HG03342 (cell line): ENCODE data around the gene SHISA8.

Source experiments
- ATAC-seq: cut with Tn5 transposase; IDR thresholded peaks from one replicate; pipeline ENCODE4 v1.9.1; 2021; ENCODE audit warnings: mild to moderate bottlenecking, moderate library complexity; ENCODE audit not compliant: unreplicated experiment

SHISA8 gene

DNA sequence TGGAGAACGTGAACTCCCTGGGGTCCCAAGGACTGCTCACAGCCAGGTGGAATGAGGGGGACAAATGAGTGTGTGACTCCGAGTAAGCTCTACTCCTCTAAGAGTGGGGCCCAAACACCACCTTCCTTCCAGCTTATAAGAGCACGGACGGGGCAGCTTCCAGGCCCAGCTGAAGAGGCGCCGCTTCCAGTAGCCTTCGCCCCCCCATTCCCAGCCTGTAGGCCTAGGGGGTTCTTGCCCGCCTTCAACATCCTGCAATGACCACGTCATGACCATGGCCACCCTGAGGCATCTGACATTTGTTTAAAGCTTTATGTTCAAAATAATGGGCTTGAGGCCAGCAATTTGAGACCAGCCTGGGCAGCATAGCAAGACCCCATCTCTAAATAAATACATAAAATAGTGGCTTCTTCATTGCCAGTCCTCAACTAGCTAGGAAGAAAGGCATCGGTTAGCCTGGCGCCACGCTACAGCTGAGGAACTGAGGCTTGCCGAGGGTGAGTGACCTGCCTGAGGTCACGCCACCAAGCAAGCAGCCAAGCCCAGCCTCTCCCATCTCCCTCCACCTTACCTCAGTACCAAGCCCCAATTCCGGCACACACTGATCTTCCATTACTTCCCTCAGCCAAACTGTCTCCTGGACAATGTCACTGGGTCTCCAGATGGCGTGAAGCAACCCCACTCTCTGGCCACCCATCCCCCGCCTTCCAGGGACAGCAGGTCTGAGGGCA is 19.6 kb upstream of the SHISA8 start:
- ATAC-seq = no peak

DNA sequence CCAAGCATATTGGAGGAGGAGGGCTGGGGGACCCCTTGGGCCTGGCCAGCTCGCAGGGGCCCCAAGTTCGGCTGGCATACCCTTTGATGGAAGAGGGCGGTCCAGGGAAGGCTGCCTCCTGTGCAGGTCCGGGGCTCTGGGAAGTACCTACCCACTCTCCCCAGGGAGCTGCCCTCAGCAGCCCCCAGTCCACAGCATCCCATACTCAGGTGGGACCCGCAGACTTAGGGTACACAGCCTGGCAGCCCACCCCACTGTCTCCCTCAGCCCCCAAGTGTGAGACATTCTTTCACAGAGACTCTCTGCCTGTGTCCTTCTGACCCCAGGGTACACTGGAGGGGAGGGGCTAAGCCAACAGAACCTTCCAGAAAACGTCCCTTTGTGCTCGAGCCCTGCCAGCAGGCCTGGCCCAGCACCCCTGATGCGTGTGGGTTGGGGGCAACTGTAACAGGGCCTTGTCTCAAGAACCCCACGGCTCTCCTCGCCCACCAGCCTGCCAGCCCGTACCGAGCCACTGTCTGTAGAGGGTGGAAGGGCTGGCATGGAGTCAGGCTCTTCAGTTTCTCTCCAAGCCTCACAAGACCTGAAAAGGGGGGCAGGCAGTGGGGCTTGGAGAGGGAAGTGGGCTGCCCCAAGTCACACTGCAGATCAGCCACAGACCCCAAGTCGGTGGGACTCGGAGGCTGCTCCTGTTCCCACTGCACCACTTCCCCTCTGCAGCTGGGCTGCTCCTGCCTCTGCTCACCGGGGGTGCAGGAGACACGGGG is 18.7 kb upstream of the SHISA8 start:
- no peak for ATAC-seq

DNA sequence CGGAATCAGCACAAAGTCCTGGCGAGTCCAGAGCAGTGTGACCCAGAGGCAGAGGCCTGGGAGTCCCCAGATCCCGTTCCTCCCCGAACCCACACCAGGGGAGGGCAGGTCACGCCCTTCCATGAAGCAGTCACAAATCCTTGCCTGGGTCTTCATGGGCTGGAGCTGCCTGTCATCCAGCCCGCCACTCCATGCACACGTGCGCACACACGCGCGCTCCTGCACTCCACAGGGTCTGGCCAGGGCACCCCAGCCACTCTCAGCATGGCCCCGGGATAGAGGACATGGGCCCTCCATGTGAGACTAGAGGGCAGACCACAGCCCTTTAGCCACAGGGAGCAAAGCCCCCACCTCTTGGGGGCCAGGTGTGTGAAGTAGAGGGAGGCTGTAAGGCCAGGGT is 17.5 kb upstream of the SHISA8 start:
- ATAC-seq = no peak

DNA sequence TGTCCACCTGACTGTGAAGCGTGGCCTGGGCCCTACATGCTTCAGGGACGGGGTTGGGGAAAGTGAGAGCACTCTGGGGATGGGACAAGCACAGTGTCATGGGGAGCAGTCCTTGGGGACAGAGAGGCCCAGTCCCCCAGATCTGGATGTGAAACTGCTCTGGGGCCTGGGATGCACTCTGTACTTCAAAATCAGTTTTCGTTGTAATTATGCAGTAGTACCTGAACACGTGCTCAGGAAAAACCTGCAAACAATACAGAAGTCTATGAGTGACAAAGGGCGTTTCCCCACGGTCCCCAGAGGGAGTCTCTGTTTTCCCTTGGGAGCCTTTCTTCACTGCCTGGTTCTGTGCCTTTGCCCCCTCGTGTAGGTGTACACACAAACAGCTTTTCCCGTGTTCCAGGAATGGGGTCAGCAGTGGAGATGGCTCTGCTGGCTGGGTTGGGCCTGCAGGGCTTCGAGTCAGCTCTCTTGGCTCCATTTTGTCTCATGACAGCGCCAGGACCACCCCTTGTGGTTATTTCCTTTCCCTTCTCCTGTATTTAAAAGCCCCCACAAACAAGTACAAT is 16.9 kb upstream of the SHISA8 start:
- ATAC-seq = no peak

DNA sequence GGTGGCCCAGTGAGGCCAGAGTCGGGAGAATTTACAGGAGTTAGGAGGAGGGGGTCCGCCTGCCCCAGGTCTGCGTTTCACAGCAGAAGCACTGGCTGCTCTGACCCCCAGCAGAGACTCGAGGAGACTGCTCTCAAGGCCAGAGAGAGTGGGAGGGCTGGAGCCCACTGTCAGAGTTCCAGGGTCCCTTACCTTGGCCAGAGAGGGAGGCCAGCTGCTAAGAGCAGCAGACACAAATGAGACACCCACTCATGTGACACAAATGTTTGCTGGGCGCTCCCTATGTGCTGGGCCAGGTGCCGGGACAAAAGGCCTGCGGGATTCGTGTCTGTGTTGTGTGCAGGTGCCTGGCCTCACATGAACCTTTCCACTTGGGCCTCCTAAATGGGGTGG is 14.5 kb upstream of the SHISA8 start:
- no peak for ATAC-seq

DNA sequence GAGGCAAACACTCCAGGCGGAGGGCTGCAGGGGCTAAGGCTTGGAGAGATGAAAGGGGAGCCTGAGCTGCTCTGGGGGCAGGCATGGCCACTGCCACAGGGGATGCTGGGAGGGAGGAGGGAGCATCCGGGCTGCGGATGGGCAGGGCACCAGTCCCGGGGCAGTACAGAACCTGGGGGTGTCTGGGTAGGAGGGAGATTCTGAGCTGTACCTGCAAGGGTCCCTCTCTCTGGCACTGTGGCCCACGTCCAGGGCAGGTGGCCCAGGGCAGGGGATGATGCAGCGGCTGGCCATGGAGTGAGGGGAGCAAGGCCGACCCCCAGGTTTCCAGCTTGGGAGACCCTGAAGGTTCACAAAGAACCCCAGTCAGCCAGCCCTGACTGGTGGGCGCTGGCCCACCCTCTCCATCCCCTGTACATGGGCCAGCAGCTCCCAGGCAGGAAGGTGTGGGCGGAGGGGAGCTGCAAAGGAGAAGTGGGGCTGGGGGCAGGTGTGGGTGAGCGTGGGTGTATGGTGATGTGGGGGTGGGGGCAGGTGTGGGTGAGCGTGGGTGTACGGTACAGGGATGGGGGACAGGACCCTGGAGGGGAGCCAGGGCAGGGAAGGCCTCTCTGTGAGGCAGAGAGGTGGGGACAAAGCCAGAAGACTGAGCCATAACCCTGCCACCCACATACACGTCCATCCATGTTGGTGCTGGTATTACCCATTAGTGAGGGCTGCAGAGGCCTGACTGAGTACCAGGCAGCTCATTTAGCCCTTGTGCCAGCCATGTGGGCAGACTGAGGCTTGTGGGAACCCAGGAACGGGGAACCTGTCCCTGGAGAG is 13.9 kb upstream of the SHISA8 start:
- ATAC-seq = no peak

DNA sequence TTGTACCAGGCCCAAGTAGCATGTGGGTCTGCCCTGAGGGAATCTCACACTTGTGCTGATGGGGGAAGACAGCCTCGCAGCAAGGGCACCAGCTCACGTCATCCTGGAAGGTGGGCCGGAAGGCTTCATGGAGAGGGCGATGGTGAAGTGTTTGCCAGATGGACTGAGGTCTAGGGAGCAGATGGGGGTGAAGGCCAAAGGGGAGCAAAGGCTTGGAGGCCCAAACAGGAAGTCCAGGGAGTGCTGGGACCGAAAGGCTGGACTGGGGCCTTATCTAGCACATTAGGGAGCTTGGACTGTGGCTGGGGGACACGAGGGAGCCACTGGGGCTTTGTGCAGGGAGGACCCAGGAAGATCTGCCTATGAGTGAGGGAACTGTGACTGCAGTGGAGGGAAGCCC is 12.9 kb upstream of the SHISA8 start:
- ATAC-seq = no peak

DNA sequence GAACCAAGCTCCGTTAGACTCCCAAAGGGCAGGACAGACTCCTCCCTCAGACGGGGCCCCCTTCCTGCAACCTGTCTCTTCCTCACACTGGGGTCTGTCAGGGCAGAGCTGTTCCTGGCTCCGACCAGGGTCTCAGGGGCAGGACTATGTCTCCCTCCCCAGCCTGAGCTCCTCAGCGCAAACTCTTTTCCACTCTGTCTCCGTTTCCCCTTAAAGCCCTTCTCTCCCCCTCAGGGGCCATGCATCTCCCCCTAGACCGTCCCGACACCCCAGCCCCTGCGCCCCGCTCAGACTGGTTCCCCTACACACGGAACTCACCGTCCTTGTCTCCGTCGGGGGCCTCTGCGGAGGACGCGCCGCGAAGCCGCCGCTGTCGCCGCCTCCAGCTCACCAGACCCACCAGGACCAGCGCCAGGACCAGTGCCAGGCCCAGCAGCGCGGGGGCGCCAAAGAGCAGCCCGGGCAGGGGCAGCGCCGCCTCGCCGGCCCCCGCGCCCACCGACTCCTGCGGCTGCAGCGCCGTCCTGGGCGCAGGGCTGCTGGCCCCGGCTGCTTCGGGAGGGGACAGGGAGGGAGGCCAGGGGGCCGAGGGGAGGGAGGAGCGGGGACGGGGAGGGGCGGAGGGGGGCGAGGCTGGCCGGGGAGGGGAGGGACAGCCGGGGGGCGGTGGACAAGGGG is 11.0 kb upstream of the SHISA8 start:
- no peak for ATAC-seq

DNA sequence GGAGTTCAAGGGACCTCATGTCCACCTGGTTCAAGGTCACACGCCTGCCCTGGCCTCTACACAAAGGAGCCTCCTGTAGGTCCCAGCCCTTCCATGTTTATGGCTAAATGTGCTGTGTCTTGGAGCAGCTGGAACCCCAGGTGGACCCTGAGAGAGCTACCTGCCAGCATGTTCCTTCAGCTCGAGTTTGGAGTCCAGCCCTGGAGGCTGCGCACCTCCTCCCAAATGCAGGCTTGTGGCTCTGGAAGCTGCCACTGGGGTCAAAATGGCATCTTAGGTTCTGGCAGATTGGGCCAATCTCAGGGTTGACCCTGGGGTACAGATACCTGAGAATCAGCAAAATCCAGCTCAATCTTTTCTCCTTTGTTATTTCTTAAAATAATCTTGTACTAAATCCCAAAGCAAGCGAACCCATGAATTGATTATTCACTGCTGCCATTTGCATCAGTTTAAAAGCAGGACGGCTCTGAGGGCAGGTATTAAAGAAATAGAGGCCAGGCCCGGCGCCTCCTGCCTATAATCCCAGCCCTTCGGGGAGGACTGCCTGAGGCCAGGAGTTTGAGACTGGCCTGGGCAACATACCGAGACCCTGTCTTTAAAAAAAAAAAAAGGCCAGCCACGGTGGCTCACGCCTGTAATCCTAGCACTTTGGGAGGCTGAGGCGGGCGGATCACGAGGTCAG is 8.9 kb upstream of the SHISA8 start:
- ATAC-seq = no peak

DNA sequence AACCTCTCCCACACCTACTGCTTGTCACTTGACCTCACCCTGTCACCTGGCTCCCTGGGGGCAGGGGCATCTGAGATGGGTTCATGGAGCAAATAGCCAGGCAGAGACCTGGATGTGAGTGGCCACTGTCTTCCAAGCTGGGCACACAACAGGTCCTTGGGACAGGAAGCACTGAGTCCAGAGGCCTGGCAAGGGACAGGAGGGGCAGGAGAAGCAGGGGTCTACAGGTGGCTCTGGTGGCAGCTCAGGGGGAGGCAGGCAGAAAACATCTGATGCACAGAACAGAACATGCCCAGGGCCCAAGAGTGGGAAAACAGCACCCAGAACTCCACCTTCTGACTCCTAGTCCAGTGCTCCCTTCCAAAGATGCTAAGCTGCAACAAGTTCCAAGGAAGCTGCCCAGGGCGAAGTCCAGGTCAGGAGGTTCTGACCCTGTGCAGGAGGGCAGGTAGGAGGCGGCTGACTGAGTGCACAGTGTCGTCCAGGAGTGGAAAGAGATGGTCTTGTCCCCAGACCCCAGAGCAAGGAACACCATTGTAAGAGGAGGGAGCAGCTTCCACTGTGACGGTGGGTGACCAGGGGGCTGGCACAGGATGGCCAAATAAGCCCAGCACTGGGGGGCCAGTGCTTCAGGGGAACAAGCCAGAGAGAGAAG is 8.2 kb upstream of the SHISA8 start:
- no peak for ATAC-seq

DNA sequence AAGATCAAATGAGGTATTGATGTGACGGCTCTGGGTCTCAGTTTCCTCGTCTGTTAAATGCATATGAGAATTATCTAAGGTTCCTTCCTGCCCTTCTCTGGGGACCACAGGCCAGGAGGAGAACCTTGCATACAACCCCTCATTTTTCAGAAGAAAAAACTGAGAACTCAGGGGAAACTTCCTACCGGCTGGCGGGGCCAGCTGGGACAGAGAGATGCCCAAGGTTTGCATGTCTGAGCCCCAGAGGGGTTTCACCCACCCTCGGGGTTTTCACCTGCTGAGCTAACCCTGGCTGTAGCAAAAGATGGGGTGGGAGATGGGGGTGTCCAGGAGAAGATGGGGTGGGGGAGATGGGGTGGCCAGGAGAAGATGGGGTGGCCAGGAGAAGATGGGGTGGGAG is 7.5 kb upstream of the SHISA8 start:
- ATAC-seq = no peak

DNA sequence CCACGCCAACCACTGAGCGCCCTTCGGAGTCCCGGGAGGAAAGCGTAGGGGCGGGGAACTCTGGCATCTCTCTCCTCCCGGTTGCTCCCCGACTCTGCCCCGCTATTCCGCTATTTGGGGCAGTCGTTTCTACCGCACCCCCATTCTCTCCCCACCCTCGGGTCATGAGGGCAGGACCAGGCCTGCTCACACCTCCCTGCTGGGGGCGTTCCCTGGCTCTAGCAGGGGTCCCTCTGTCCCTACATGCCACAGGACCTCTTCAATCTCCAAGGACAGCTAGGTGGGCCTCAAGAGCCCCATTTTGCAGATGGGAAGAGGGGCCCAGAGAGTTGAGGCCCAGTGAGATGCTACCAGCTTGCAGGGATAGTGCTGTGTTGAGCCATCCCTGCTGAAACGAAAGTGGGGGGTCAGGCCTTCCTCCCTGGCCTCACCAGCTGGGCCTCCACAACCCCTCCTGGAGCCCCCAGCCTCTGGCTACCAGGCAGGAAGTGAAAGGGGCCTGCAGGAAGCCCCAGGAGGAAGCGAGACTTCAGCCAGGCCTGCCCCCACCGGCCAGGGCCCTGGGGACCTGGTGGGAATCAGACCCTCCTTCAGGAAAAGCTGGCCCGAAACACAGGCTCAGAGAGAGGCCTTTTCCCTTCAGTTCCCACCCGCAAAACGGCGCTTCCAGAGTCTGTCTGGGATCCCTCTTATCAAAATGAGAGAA is 5.5 kb upstream of the SHISA8 start:
- peak; percentile 17 for ATAC-seq

DNA sequence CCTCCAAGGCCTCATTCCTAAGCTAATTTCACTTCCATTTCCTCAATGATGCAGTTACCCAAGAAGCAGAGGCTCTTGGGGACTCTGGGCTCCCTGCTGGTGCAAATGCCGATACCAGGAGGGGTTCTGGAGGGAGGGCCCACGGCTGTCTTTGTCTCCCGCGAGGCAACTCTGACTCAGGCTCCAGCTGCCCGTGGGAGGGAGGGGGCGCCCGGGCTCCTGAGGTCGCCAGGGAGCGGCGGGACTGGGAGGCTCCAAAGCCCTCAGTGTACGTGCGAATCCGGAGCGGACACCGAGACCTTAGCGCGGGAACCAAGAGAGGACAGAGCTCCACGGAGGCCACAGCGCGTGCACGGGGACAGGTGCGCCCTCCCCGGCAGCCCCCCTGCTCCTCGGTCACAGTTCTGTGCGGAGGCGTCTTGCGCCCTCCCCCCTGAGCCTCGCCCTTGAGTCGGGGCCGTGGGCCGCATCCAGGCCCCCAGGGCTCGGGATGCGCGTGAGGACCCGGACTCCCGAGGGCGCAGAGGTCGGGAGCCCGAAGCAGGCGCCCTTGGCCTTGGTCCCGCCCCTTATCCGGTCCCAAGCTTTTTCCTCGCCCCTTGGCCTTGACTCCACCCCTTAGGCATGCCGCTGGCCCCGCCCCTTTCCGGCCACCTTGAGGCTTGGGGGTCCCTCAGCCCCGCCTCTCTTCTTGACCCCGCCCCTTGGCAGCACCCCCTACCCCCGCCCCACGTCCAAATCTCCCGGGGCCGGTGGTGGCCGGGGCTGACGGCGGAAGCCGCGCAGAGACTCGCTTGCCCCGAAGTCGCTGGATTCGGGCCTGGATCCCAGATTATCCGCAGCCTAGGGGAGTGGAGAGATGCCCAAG is 4.7 kb upstream of the SHISA8 start:
- ATAC-seq = peak; percentile 36

DNA sequence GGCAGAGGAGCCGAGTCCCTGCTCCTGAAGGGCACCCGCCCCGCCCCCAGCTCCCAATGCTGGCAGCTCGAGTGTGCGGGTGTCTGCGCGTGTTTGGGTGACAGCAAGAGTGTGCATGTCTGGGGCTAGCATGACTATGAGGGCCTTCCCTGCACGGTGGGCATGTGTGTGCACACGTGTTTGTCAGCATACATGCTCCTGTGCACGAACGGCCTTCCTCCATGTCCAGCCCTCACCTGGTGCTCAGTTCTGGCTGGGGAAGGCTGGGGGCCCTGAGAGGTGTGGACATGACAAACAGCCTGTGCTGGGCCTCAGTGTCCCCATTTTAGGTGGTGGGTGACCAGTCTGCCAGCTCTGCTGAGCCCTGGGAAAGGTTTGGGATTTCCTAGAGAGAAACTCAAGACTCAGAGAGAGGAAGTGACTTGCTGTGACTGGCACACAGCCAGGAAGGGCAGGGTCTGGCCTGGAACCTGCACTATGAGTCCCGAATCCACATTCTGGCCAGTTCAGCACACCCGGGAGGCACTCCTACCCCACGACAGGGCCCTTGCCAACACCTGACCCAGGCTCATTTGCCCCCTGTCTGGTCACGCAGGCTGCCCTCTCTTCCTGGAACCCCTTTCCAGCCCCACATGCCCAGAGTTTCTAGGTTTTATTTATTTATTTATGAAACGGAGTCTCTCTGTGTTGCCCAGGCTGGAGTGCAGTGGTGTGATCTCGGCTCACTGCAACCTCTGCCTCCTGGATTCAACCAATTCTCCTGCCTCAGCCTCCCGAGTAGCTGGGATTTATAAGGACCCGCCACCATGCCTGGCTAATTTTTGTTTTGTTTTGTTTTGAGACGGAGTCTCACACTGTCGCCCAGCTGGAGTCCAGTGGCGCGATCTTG is 3.3 kb upstream of the SHISA8 start:
- no peak for ATAC-seq

DNA sequence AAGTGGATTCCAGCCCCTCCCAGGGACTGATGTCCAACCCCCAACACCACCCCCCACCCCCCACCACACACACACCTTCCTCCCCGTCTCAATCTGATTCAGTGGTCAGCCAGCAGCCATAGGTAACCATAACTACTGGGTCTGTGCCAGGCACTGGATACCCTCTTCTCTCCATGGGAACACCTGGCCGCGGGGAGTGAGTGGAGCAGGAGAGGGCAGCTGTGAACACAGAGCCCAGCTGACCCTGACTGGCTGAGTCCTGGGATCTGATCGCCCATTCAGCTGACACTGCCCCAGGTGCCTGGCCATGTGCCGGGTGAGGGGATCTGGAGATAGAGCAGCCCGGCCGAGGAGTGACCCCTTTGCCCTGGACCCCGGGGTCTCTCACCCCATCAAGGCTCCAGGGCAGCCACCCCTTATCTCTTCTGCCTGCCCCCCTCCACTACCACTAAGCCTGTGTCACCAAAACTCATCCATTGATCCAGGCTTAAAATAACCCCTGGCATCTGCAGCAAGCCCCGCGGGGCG is 2.6 kb upstream of the SHISA8 start:
- ATAC-seq = no peak

DNA sequence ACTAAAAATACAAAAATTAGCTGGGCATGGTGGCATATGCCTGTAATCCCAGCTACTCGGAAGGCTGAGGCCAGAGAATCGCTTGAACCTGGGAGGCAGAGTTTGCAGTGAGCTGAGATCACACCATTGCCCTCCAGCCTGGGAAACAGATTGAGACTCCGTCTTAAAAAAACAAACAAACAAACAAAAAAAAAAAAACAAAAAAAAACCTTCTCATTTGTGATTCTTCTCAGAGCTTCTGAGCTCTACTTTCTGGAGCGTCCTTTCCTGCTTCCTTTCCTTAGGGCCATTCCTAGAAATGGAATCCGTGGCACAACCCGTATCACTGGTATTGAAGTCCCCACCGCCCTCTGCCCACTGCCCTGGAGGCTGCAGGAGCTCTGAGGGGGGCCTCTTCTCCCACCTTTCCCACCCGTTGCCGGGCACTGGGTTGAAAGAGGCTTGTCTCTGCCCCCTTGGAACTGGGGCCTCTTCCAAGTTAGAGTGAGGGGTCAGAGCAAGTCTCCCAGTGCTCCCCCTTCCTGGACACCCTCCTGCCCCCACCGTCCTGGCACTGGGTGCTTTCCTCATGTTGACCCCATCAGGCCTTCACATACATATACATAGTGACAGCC is 2.0 kb upstream of the SHISA8 start:
- ATAC-seq = no peak
